GM23338 (cell line): ENCODE data around the gene GNAI2. TPM values are rescaled to one million over a fixed set of nuclear protein-coding genes. Genes with fewer than 3 reads are reported as not detected.
A peak's percentile ranks its signal among the peaks of the same experiment; 100 is the strongest.

ENCODE experiments used
- ATAC-seq: fragments of 200-7000 bp; cut with Tn5 transposase; 3 replicates; pipeline ENCODE4 v1.9.1; 2020
- DNase-seq: peaks from one replicate; pipeline ENCODE4 v3.0.0-alpha.2; 2015; ENCODE audit warnings: low spot score
- H2AFZ ChIP-seq: fragments of 200-600 bp; sonication (generic); 2 replicates; pipeline ENCODE4 v1.8.0; 2016; ENCODE audit warnings: antibody characterized with exemption, mild to moderate bottlenecking, moderate library complexity
- H3F3A ChIP-seq: fragments of 200-600 bp; sonication (generic); replicated peaks from 2 replicates; pipeline ENCODE4 v1.8.0; 2017; ENCODE audit warnings: antibody characterized with exemption, mixed run types, low read depth
- H3K27ac ChIP-seq: fragments of 200-600 bp; sonication (generic); 2 replicates; pipeline ENCODE4 v1.6.1; 2016; ENCODE audit warnings: low read depth
- H3K27me3 ChIP-seq: fragments of 200-600 bp; sonication (generic); 2 replicates; pipeline ENCODE4 v1.8.0; 2016; ENCODE audit warnings: mild to moderate bottlenecking, mixed run types, moderate library complexity; ENCODE audit not compliant: insufficient read depth
- H3K36me3 ChIP-seq: fragments of 200-600 bp; sonication (generic); 2 replicates; pipeline ENCODE4 v1.8.0; 2016; ENCODE audit warnings: mild to moderate bottlenecking; ENCODE audit not compliant: insufficient read depth
- H3K4me1 ChIP-seq: fragments of 200-600 bp; sonication (generic); 2 replicates; pipeline ENCODE4 v1.8.0; 2016; ENCODE audit warnings: mild to moderate bottlenecking, moderate library complexity; ENCODE audit not compliant: insufficient read depth
- H3K4me2 ChIP-seq: fragments of 200-600 bp; sonication (generic); 2 replicates; pipeline ENCODE4 v1.7.1; 2017; ENCODE audit warnings: mixed run types
- H3K4me3 ChIP-seq: fragments of 200-600 bp; sonication (generic); 2 replicates; pipeline ENCODE4 v1.6.1; 2016; ENCODE audit warnings: mixed run types
- H3K79me2 ChIP-seq: fragments of 200-600 bp; sonication (generic); replicated peaks from 2 replicates; pipeline ENCODE4 v1.8.0; 2017; ENCODE audit warnings: mild to moderate bottlenecking; ENCODE audit not compliant: insufficient read depth
- H3K9me2 ChIP-seq: fragments of 200-600 bp; sonication (generic); 2 replicates; pipeline ENCODE4 v1.8.0; 2017; ENCODE audit not compliant: insufficient read depth
- H4K20me1 ChIP-seq: fragments of 200-600 bp; sonication (generic); replicated peaks from 2 replicates; pipeline ENCODE4 v1.8.0; 2017; ENCODE audit warnings: mild to moderate bottlenecking; ENCODE audit not compliant: insufficient read depth
- H3K27ac Mint-ChIP-seq: 2 replicates; pipeline ENCODE4 v1.8.0; 2020; ENCODE audit warnings: inconsistent platforms, mild to moderate bottlenecking, moderate library complexity, mixed read lengths
- H3K27me3 Mint-ChIP-seq: 3 replicates; pipeline ENCODE4 v1.8.0; 2022; ENCODE audit warnings: low read depth, mild to moderate bottlenecking, moderate library complexity, mixed read lengths, inconsistent platforms; ENCODE audit not compliant: insufficient read depth, poor library complexity
- H3K36me3 Mint-ChIP-seq: 3 replicates; pipeline ENCODE4 v1.8.0; 2021; ENCODE audit warnings: low read depth, mild to moderate bottlenecking, inconsistent platforms, moderate library complexity, mixed read lengths
- H3K4me1 Mint-ChIP-seq: 3 replicates; pipeline ENCODE4 v1.8.0; 2020; ENCODE audit warnings: mild to moderate bottlenecking, inconsistent platforms, mixed read lengths
- H3K4me3 Mint-ChIP-seq: 3 replicates; pipeline ENCODE4 v1.8.0; 2021; ENCODE audit warnings: moderate library complexity, mild to moderate bottlenecking, inconsistent platforms, mixed read lengths
- H3K9me3 Mint-ChIP-seq: 3 replicates; pipeline ENCODE4 v1.8.0; 2020; ENCODE audit warnings: moderate library complexity, mild to moderate bottlenecking, inconsistent platforms, mixed read lengths
- CREB1 ChIP-seq: fragments of 250-450 bp; sonication (Bioruptor Pico); IDR thresholded peaks from 2 replicates; pipeline ENCODE4 v1.5.0; 2020; ENCODE audit warnings: low read depth, mild to moderate bottlenecking, moderate library complexity
- ETS1 ChIP-seq: IDR thresholded peaks from 2 replicates; pipeline ENCODE4 v1.6.1; 2016; ENCODE audit warnings: antibody characterized with exemption
- EZH2phosphoT487 ChIP-seq: fragments of 200-600 bp; sonication (generic); IDR thresholded peaks from one replicate; pipeline ENCODE4 v1.8.1; 2018; ENCODE audit warnings: antibody characterized with exemption; ENCODE audit not compliant: unreplicated experiment
- NANOG ChIP-seq: IDR thresholded peaks from 2 replicates; pipeline ENCODE4 v1.6.1; 2016; ENCODE audit warnings: antibody characterized with exemption, borderline replicate concordance
- REST ChIP-seq: IDR thresholded peaks from one replicate; pipeline ENCODE4 v1.6.1; 2018; ENCODE audit warnings: antibody characterized with exemption; ENCODE audit not compliant: unreplicated experiment
- polyA plus RNA-seq: library from polyadenylated mRNA; unstranded; fragments of >200 nt; fragmentation: Nextera tagmentation; extraction: Ambion mirVana; gene quantifications from 2 replicates; pipeline ENCODE4 v1.2.1, GENCODE V29; 2016
- total RNA-seq: library from RNA; depleted of rRNA; stranded (reverse); fragments of >200 nt; shearing (Covaris generic); gene quantifications from 2 replicates; pipeline ENCODE4 v1.2.3, GENCODE V29; 2014
- TF ChIP-seq, protein P1 (sequence below), 2 experiments: fragments of 200-600 bp in 1 of 2; sonication (generic) in 1 of 2; conservative IDR thresholded peaks; 2 replicates each; pipeline versions ENCODE4 v1.5.1 to v1.6.1; 2016 to 2017; ENCODE audit warnings: antibody characterized with exemption in 2 of 2, low read depth in 2 of 2, mild to moderate bottlenecking in 2 of 2, moderate library complexity in 1 of 2

The GNAI2 gene
- total and polyA plus RNA-seq, 2 experiments from 2014 or later, result 138 to 153 TPM

- H3K4me1 ChIP-seq, result peaks cover 22% of the 10 kb centered on the region
- no peaks in the 10 kb centered on the region; the same call in 1 of the 2 replicates for H4K20me1 ChIP-seq
- DNase-seq (no peak), ATAC-seq (peak; percentile 4)
- Mint-ChIP-seq H3K9me3 (no peaks in the 10 kb centered on the region), H3K27me3 (peaks cover 26% of the 10 kb centered on the region), H3K4me1 (peaks cover 37% of the 10 kb centered on the region), H3K4me3 (peak overlapping the region; percentile 70), H3K36me3 (peaks cover 37% of the 10 kb centered on the region), H3K27ac (no peak overlapping the region; the same call in 1 of the 2 replicates)
- no peaks in the 10 kb centered on the region for H3K79me2 ChIP-seq
- peak overlapping the region; percentile 83 for H3K4me2 ChIP-seq
- H3K4me3 ChIP-seq, result peak overlapping the region; percentile 77; the same call in 1 of the 2 replicates
- H3K9me2 ChIP-seq, result no peaks in the 10 kb centered on the region
- no peak overlapping the region for H2AFZ ChIP-seq
- peak overlapping the region; percentile 66; the same call in 1 of the 2 replicates for H3K27ac ChIP-seq
- TF ChIP-seq EZH2phosphoT487, result no peak
- peaks cover 14% of the 10 kb centered on the region for H3K36me3 ChIP-seq
- H3F3A ChIP-seq, result peaks cover 30% of the 10 kb centered on the region
- H3K27me3 ChIP-seq, result no peaks in the 10 kb centered on the region
Observed at GRCh38 chr3:50259432-50260026, 23.5 kb downstream of the GNAI2 start.

GRCh38 chr3:50260027-50260941, 24.3 kb downstream of the GNAI2 start:
- Histone ChIP-seq H4K20me1 (no peaks in the 10 kb centered on the region; the same call in 1 of the 2 replicates), H3K79me2 (no peaks in the 10 kb centered on the region), H3K4me1 (peaks cover 26% of the 10 kb centered on the region), H3K4me3 (peak overlapping the region; percentile 77), H3F3A (peaks cover 30% of the 10 kb centered on the region), H3K27ac (peak overlapping the region; percentile 94), H3K4me2 (peak overlapping the region; percentile 83), H3K36me3 (peaks cover 14% of the 10 kb centered on the region), H3K9me2 (no peaks in the 10 kb centered on the region), H3K27me3 (no peaks in the 10 kb centered on the region), H2AFZ (no peak overlapping the region)
- peak; percentile 93 for DNase-seq
- ATAC-seq, result peak; percentile 57
- Mint-ChIP-seq H3K9me3 (no peaks in the 10 kb centered on the region), H3K27ac (no peak overlapping the region), H3K4me1 (peaks cover 39% of the 10 kb centered on the region), H3K36me3 (peaks cover 37% of the 10 kb centered on the region), H3K4me3 (peak overlapping the region; percentile 70), H3K27me3 (peaks cover 26% of the 10 kb centered on the region)
- TF ChIP-seq NANOG, result no peak
- TF ChIP-seq CREB1, result peak; percentile 91
- TF ChIP-seq, protein P1, sequence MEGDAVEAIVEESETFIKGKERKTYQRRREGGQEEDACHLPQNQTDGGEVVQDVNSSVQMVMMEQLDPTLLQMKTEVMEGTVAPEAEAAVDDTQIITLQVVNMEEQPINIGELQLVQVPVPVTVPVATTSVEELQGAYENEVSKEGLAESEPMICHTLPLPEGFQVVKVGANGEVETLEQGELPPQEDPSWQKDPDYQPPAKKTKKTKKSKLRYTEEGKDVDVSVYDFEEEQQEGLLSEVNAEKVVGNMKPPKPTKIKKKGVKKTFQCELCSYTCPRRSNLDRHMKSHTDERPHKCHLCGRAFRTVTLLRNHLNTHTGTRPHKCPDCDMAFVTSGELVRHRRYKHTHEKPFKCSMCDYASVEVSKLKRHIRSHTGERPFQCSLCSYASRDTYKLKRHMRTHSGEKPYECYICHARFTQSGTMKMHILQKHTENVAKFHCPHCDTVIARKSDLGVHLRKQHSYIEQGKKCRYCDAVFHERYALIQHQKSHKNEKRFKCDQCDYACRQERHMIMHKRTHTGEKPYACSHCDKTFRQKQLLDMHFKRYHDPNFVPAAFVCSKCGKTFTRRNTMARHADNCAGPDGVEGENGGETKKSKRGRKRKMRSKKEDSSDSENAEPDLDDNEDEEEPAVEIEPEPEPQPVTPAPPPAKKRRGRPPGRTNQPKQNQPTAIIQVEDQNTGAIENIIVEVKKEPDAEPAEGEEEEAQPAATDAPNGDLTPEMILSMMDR (conservative IDR thresholded peaks at IDR 0.05; ENCODE audit: low read depth in 2 of 2), result peak; percentile 71 to 99
- no peak for TF ChIP-seq ETS1
- peak; percentile 10 for TF ChIP-seq REST
